SK-N-SH treated with all-trans-retinoic acid at 6 μM for 48 hours (cell line): ENCODE data around the gene TLX2.

Source experiments
- SNAI2 ChIP-seq: fragments of 250-450 bp; sonication (Bioruptor Pico); IDR thresholded peaks from 2 replicates; pipeline ENCODE4 v1.5.0; 2020; ENCODE audit warnings: mild to moderate bottlenecking, moderate library complexity
- ZNF8 ChIP-seq: fragments of 450-650 bp; formaldehyde crosslinking; IDR thresholded peaks from 2 replicates; pipeline ENCODE4 v1.5.0; 2020; ENCODE audit warnings: mild to moderate bottlenecking, moderate library complexity

DNA sequence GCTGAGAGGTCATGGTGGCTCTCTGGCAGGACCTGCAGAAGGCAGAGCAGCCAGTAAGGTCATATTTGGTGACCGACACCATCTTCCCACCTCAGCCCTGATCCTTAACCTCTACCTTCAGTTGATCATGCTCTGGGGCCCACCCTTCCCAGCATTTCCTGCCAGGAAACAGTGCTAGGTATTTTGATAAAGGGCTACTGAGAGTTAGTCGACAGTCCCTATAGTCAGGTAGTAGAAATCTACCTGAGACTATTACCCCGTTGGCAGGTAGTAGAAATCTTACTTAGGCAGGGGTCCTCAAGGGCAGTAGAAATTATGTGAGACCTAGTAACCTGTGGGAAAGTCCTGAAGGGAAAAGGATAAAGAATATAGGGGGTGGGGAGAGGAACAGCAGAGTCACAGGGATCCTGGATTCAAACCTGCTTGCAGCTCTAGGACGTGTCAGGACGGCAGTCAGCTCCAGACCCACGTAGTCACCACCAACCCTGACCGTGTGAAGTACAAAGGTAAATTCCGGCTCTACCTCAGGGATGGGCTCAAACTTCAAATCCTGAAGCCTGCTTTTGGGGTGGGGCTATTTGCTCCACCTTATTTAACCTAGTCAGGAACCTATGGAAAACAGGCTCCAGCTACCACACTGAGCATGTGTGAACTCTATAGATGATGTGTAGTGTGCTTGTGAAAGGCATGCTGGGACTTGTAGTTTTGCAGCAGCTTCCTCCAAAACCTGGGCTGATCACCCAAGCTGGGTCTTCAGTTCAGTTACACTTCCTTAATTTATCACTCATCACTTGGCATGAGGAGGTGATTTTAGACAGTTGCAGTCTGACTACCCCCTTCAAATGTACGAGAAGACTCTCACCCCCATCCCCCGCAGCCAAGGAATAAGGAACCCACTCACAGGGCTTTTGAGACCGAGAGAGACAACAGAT is 11.7 kb downstream of the TLX2 start, which contains the start of gene DQX1:
- TF ChIP-seq ZNF8 (no peak), SNAI2 (CRISPR knock-in tag) (no peak)
